Neural progenitor cell (in vitro differentiated cells): ENCODE measurements around the gene PTPRN2.

ENCODE experiments used
- CTCF ChIP-seq: fragments of 200-600 bp; sonication (generic); IDR thresholded peaks from 2 replicates; pipeline ENCODE4 v1.5.1; 2017; ENCODE audit warnings: antibody characterized with exemption, mild to moderate bottlenecking
- EZH2 ChIP-seq: fragments of 200-600 bp; sonication (generic); IDR thresholded peaks from 2 replicates; pipeline ENCODE4 v1.6.1; 2017; ENCODE audit warnings: antibody characterized with exemption, mild to moderate bottlenecking, moderate library complexity

GRCh38 chr7:157837047-157837446 is 750.6 kb downstream of the PTPRN2 start:
- TF ChIP-seq EZH2: no peak
- no peak for TF ChIP-seq CTCF
